Measurements from ENCODE around the gene GRAMD1B. TPM values are rescaled to one million over a fixed set of nuclear protein-coding genes. Genes with fewer than 3 reads are reported as not detected.

The GRAMD1B gene
- total and polyA plus RNA-seq, 2 experiments from 2014 or later, result 9.0 to 20.4 TPM

GRCh38 chr11:123594921-123595320 is 164.9 kb downstream of the GRAMD1B start:
- Histone ChIP-seq H3K79me2 (no peaks in the 10 kb centered on the region), H3K9me3 (ENCODE audit: low read depth) (no peaks in the 10 kb centered on the region), H3K36me3 (replicated peaks; ENCODE audit: insufficient read depth, low read depth) (no peaks in the 10 kb centered on the region), H4K20me1 (ENCODE audit: insufficient read depth, poor library complexity, severe bottlenecking) (no peaks in the 10 kb centered on the region), H3K4me1 (ENCODE audit: insufficient read depth) (peaks cover 7% of the 10 kb centered on the region), H3K4me3 (no peak overlapping the region), H3K27me3 (no peaks in the 10 kb centered on the region), H3K4me2 (no peak overlapping the region), H3K9me2 (replicated peaks; ENCODE audit: insufficient read depth) (no peaks in the 10 kb centered on the region), H3K27ac (no peak overlapping the region), H2AFZ (no peak overlapping the region)
- DNase-seq (ENCODE audit: low spot score), result no peak
- 84% methylated on average over 4 of the region's 4 CpGs for WGBS (ENCODE audit: low lambda C conversion rate, missing lambda C conversion rate)
- TF ChIP-seq CTCF (IDR thresholded peaks at IDR 0.05; ENCODE audit: poor library complexity) (no peak), EZH2 (IDR thresholded peaks at IDR 0.05; ENCODE audit: borderline replicate concordance) (no peak), EZH2phosphoT487 (IDR thresholded peaks at IDR 0.05; ENCODE audit: low read depth, severe bottlenecking, unreplicated experiment) (no peak)

GRCh38 chr11:123597859-123598258 is 167.8 kb downstream of the GRAMD1B start:
- no peaks in the 10 kb centered on the region for H3K36me3 ChIP-seq (replicated peaks; ENCODE audit: insufficient read depth, low read depth)
- H3K4me2 ChIP-seq, result no peak overlapping the region
- no peak overlapping the region for H3K27ac ChIP-seq
- H3K4me3 ChIP-seq, result no peak overlapping the region
- no peaks in the 10 kb centered on the region for H3K9me2 ChIP-seq (replicated peaks; ENCODE audit: insufficient read depth)
- 97% methylated on average over 2 of the region's 2 CpGs for WGBS (ENCODE audit: low lambda C conversion rate, missing lambda C conversion rate)
- H4K20me1 ChIP-seq (ENCODE audit: insufficient read depth, poor library complexity, severe bottlenecking), result no peaks in the 10 kb centered on the region
- H2AFZ ChIP-seq, result no peak overlapping the region
- no peak for DNase-seq (ENCODE audit: low spot score)
- no peaks in the 10 kb centered on the region for H3K4me1 ChIP-seq (ENCODE audit: insufficient read depth)
- H3K9me3 ChIP-seq (ENCODE audit: low read depth), result no peaks in the 10 kb centered on the region
- no peaks in the 10 kb centered on the region for H3K27me3 ChIP-seq
- H3K79me2 ChIP-seq, result no peaks in the 10 kb centered on the region
- TF ChIP-seq EZH2 (IDR thresholded peaks at IDR 0.05; ENCODE audit: borderline replicate concordance), result no peak
- TF ChIP-seq CTCF (IDR thresholded peaks at IDR 0.05; ENCODE audit: poor library complexity), result no peak
- TF ChIP-seq EZH2phosphoT487 (IDR thresholded peaks at IDR 0.05; ENCODE audit: low read depth, severe bottlenecking, unreplicated experiment), result no peak

DNA sequence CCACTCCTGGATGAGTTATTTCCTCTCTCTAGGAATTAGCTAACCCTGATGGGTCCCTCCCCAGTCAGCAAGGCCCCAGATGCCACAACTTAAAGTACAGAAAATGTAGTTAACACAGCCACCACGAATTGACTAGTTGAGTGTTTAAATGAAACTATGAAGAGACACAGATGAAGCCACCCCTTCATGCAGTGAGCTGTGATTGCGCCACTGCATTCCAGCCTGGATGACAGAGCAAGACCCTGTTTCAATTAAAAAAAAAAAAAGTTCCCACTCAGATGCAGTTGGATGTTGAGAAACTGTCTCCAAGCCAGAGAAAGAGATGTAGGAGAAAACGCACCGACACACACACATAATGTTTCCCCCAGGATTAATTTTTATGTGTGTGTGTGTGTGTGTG is 171.1 kb downstream of the GRAMD1B start:
- no peak overlapping the region for H3K4me3 ChIP-seq
- no peak overlapping the region for H2AFZ ChIP-seq
- no peak overlapping the region for H3K4me2 ChIP-seq
- H3K9me2 ChIP-seq (replicated peaks; ENCODE audit: insufficient read depth), result no peaks in the 10 kb centered on the region
- TF ChIP-seq EZH2 (IDR thresholded peaks at IDR 0.05; ENCODE audit: borderline replicate concordance), result no peak
- no peak for TF ChIP-seq CTCF (IDR thresholded peaks at IDR 0.05; ENCODE audit: poor library complexity)
- TF ChIP-seq EZH2phosphoT487 (IDR thresholded peaks at IDR 0.05; ENCODE audit: low read depth, severe bottlenecking, unreplicated experiment), result no peak
- no peaks in the 10 kb centered on the region for H3K4me1 ChIP-seq (ENCODE audit: insufficient read depth)
- H3K27me3 ChIP-seq, result no peaks in the 10 kb centered on the region
- 86% methylated on average over 4 of the region's 4 CpGs for WGBS (ENCODE audit: low lambda C conversion rate, missing lambda C conversion rate)
- H3K27ac ChIP-seq, result no peak overlapping the region
- H4K20me1 ChIP-seq (ENCODE audit: insufficient read depth, poor library complexity, severe bottlenecking), result no peaks in the 10 kb centered on the region
- H3K79me2 ChIP-seq, result no peaks in the 10 kb centered on the region
- H3K36me3 ChIP-seq (replicated peaks; ENCODE audit: insufficient read depth, low read depth), result no peaks in the 10 kb centered on the region
- DNase-seq (ENCODE audit: low spot score), result no peak
- no peaks in the 10 kb centered on the region for H3K9me3 ChIP-seq (ENCODE audit: low read depth)

DNA sequence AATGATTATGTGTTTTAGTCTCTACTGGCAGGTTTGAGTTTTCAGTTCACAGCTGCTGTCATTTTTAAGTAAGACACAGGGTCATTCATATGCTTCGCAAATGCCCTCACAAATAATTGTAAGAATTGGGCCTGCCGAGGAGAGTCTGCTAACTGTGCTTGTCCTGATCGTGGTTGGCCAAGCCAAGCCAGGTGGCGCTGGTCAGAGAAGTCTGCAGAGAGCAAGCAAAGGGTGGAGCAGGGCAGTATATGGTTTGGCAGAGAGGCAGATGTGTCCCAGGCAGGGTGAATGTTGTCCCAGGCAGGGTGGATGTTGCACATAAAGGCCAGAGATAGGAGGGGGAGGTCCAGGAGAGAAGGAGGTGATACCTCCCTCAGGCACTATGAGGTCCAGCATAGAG is 171.7 kb downstream of the GRAMD1B start:
- TF ChIP-seq EZH2phosphoT487 (IDR thresholded peaks at IDR 0.05; ENCODE audit: low read depth, severe bottlenecking, unreplicated experiment) (no peak), EZH2 (IDR thresholded peaks at IDR 0.05; ENCODE audit: borderline replicate concordance) (no peak), CTCF (IDR thresholded peaks at IDR 0.05; ENCODE audit: poor library complexity) (no peak)
- Histone ChIP-seq H3K4me1 (ENCODE audit: insufficient read depth) (no peaks in the 10 kb centered on the region), H3K79me2 (no peaks in the 10 kb centered on the region), H3K27me3 (no peaks in the 10 kb centered on the region), H3K9me2 (replicated peaks; ENCODE audit: insufficient read depth) (no peaks in the 10 kb centered on the region), H3K9me3 (ENCODE audit: low read depth) (no peaks in the 10 kb centered on the region), H3K4me3 (no peak overlapping the region), H3K27ac (no peak overlapping the region), H2AFZ (no peak overlapping the region), H3K36me3 (replicated peaks; ENCODE audit: insufficient read depth, low read depth) (no peaks in the 10 kb centered on the region), H3K4me2 (no peak overlapping the region), H4K20me1 (ENCODE audit: insufficient read depth, poor library complexity, severe bottlenecking) (no peaks in the 10 kb centered on the region)
- 60% methylated on average over 4 of the region's 4 CpGs for WGBS (ENCODE audit: low lambda C conversion rate, missing lambda C conversion rate)
- DNase-seq (ENCODE audit: low spot score), result no peak
